Pancreas (tissue), 10 donors: ENCODE results near the gene ERCC8. TPM values are rescaled to one million over a fixed set of nuclear protein-coding genes. Genes with fewer than 3 reads are reported as not detected.
"Not testable (repeated sequence)": the region's sequence is repeated elsewhere in the genome, so short reads cannot be mapped to it uniquely, and the experiment has no call there.

ENCODE experiments used
- ATAC-seq, 4 donors: fragments of 200-7000 bp; cut with Tn5 transposase; one replicate each; pipeline versions ENCODE4 v1.8.0 to v1.9.1; 2020; ENCODE audit warnings: mild to moderate bottlenecking in 4 of 4, moderate library complexity in 4 of 4
- DNase-seq, 6 donors: peaks; one replicate each; pipeline ENCODE4 v3.0.0-alpha.2; 2020
- FAIRE-seq: peaks from 2 replicates; lab custom pipeline; 2012; peaks lifted over from hg19 to GRCh38; lab: Jason Lieb, UNC
- H3K27ac ChIP-seq, 4 donors: fragments of 200-600 bp; sonication (generic); 1 replicate in 3 of 4; 2 replicates in 1 of 4; pipeline versions ENCODE4 v1.5.0 to v1.8.0; 2020
- H3K27me3 ChIP-seq, 4 donors: fragments of 200-600 bp; one replicate each; pipeline ENCODE4 v1.8.0; 2021
- H3K36me3 ChIP-seq, 3 donors: fragments of 200-600 bp; sonication (generic) in 1 of 3; one replicate each; pipeline versions ENCODE4 v1.5.0 to v1.8.0; 2020 to 2021
- H3K4me1 ChIP-seq, 3 donors: fragments of 200-600 bp; one replicate each; pipeline ENCODE4 v1.8.0; 2021
- H3K4me3 ChIP-seq, 4 donors: fragments of 200-600 bp; sonication (generic) in 2 of 4; one replicate each; pipeline versions ENCODE4 v1.5.0 to v1.8.0; 2020 to 2021
- H3K9me3 ChIP-seq, 4 donors: fragments of 200-600 bp; one replicate each; pipeline ENCODE4 v1.8.0; 2021
- WGBS, 2 donors: extraction: QIAGEN DNeasy Blood & Tissue Kit; methylation state at CpG; one replicate each; pipeline ENCODE4 v1.1.7; 2013; 5-methylcytosine and 5-hydroxymethylcytosine counted together
- intact Hi-C, 3 donors: fragments of 100-400 bp; cut with DNase I; formaldehyde crosslinking; loops; one replicate each; pipeline versions ENCODE4 v1.11.1 to v1.14.2; 2022
- polyA plus RNA-seq, 2 donors: library from polyadenylated mRNA; stranded (reverse); fragments of 200-250 nt; gene quantifications; one replicate each; pipeline ENCODE4 v1.2.3, GENCODE V29; 2013
- total RNA-seq, 6 donors: library from RNA; stranded (reverse); fragmentation: NEBNext Ultra II Directional in 4 of 6; extraction: Animal tissue kit (Norgen Biotek cat#: 25700) in 4 of 6; gene quantifications; one replicate each; pipeline versions ENCODE4 v1.2.1 to v1.2.4, GENCODE V29; 2021 to 2023
- TF ChIP-seq, protein P1 (sequence below), 4 donors: fragments of 200-600 bp; sonication (generic) in 3 of 4; IDR thresholded peaks; one replicate each; pipeline versions ENCODE4 v1.5.0 to v1.8.0; 2021; ENCODE audit warnings: antibody characterized with exemption in 4 of 4
- donor health status: healthy with polysubstance abuse.
- donor health status: DM: no; HTN: no; CAD: no; lungs with moderate emphysema.
- donor health status: DM: no; HTN: no; CAD: no.
- donor health status: control.
- donor health status: control.
- donor health status: Bipolar disorder and iron deficiency.
- donor health status: DM: yes; HTN: yes; CAD: no.
- donor health status: DM: no; HTN: no; CAD: no.
- donor health status: DM: no; HTN: no; CAD: no.
- donor health status: DM: yes; HTN: yes; CAD: no.

ERCC8 gene
- total and polyA plus RNA-seq, 8 donors = 2.6 to 5.0 (median 4.0) TPM

- intact Hi-C loops = no loop called here
- Histone ChIP-seq H3K9me3 (no peaks in the 10 kb centered on the region), H3K4me1 (no peaks in the 10 kb centered on the region), H3K4me3 (no peak overlapping the region), H3K36me3 (no peaks in the 10 kb centered on the region), H3K27me3 (no peaks in the 10 kb centered on the region), H3K27ac (no peak overlapping the region)
- WGBS, 2 donors = 90% methylated on average over 4 of the region's 4 CpGs
- FAIRE-seq (no peak), DNase-seq (no peak), ATAC-seq (no peak)
- TF ChIP-seq, protein P1, sequence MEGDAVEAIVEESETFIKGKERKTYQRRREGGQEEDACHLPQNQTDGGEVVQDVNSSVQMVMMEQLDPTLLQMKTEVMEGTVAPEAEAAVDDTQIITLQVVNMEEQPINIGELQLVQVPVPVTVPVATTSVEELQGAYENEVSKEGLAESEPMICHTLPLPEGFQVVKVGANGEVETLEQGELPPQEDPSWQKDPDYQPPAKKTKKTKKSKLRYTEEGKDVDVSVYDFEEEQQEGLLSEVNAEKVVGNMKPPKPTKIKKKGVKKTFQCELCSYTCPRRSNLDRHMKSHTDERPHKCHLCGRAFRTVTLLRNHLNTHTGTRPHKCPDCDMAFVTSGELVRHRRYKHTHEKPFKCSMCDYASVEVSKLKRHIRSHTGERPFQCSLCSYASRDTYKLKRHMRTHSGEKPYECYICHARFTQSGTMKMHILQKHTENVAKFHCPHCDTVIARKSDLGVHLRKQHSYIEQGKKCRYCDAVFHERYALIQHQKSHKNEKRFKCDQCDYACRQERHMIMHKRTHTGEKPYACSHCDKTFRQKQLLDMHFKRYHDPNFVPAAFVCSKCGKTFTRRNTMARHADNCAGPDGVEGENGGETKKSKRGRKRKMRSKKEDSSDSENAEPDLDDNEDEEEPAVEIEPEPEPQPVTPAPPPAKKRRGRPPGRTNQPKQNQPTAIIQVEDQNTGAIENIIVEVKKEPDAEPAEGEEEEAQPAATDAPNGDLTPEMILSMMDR (IDR thresholded peaks at IDR 0.05) = no peak
Observed at GRCh38 chr5:60989790-60990189, 44.9 kb upstream of the ERCC8 start.

DNA sequence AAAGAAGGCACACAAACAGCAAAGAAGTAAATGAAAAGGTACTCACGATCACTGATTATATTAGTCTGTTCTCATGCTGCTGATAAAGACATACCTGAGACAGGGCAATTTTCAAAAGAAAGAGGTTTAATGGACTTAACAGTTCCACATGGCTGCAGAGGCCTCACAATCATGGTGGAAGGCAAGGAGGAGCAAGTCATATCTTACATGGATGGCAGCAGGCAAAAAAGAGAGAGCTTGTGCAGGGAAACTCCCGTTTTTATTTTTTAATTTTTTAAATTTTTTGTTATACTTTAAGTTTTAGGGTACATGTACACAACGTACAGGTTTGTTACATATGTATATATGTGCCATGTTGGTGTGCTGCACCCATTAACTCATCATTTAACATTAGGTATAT is 37.3 kb upstream of the ERCC8 start:
- WGBS, 2 donors = 94 to 96% methylated on average over 3 of the region's 3 CpGs
- intact Hi-C loops = not testable (repeated sequence)

GRCh38 chr5:60980511-60980910 is 35.6 kb upstream of the ERCC8 start:
- Histone ChIP-seq H3K4me3 (no peak overlapping the region), H3K4me1 (no peaks in the 10 kb centered on the region), H3K36me3 (no peaks in the 10 kb centered on the region), H3K27me3 (no peaks in the 10 kb centered on the region), H3K9me3 (no peaks in the 10 kb centered on the region), H3K27ac (no peak overlapping the region)
- no peak for FAIRE-seq
- TF ChIP-seq, protein P1 (IDR thresholded peaks at IDR 0.05) = no peak
- no peak for DNase-seq
- no peak for ATAC-seq
- intact Hi-C loops = no loop called here
- WGBS, 2 donors = 95 to 97% methylated on average over 2 of the region's 2 CpGs

More for the DNA sequence above, 37.3 kb upstream of the ERCC8 start:
- H3K9me3 ChIP-seq, ATAC-seq, H3K4me1 ChIP-seq, H3K27ac ChIP-seq, FAIRE-seq, H3K36me3 ChIP-seq, DNase-seq, H3K4me3 ChIP-seq, H3K27me3 ChIP-seq: not testable (repeated sequence)

- Histone ChIP-seq H3K9me3 (no peaks in the 10 kb centered on the region), H3K36me3 (no peaks in the 10 kb centered on the region), H3K27ac (no peak overlapping the region), H3K4me3 (no peak overlapping the region), H3K27me3 (no peaks in the 10 kb centered on the region), H3K4me1 (no peaks in the 10 kb centered on the region)
- DNase-seq = no peak
- 48 to 62% methylated on average over 1 of the region's 1 CpG for WGBS, 2 donors
- no peak for FAIRE-seq
- no peak for ATAC-seq
- intact Hi-C loops = no loop called here
- TF ChIP-seq, protein P1 (IDR thresholded peaks at IDR 0.05) = no peak
Observed at GRCh38 chr5:60978968-60979367, 34.1 kb upstream of the ERCC8 start.

DNA sequence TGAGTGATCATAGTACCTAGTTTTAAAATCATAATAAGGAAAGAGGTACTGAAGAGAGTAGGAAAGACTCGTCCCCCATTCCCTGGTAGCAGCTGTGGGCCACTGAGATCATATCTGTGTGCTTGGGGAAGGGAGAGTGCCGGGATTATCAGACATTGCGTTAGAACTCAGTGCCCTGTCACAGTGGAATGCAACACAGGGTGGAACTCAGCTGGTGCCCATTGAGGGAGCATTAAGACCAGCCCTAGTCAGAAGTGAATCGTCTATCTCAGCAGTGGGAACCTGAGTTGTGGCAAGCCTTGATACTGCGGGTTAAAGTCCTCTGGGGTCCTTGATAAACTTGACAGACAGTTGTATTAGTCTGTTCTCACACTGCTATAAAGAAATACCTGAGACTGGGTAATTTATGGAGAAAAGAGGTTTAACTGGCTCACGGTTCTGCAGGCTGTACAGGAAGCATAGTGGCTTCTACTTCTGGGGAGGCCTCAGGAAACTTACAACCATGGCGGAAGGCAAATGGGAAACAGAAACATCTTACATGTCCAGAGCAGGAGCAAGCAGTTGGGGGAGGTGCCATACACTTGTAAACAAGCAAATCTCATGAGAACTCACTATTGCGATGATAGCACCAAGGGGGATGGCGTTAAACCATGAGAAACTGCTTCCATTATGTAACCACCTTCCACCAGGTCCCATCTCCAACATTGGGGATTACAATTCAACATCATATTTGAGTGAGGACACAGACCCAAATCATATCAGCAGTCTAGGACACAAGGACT is 33.3 kb upstream of the ERCC8 start:
- H3K4me1 ChIP-seq = no peaks in the 10 kb centered on the region
- intact Hi-C loops = no loop called here
- FAIRE-seq (no peak), ATAC-seq (no peak), DNase-seq (no peak)
- no peak overlapping the region for H3K4me3 ChIP-seq
- TF ChIP-seq, protein P1 (IDR thresholded peaks at IDR 0.05) = no peak
- no peaks in the 10 kb centered on the region for H3K9me3 ChIP-seq
- WGBS, 2 donors = 69 to 75% methylated on average over 8 to 9 of the region's 9 CpGs
- H3K27ac ChIP-seq = no peak overlapping the region
- no peaks in the 10 kb centered on the region for H3K36me3 ChIP-seq
- H3K27me3 ChIP-seq = no peaks in the 10 kb centered on the region
